ENCODE measurements around the gene PAMR1. TPM values are rescaled to one million over a fixed set of nuclear protein-coding genes. Genes with fewer than 3 reads are reported as not detected.

PAMR1 gene
- total and polyA plus RNA-seq, 2 of the 8 experiments (the other 6 are each of a cell fraction or from before 2014, with no cell fraction given), result 3.0 to 6.9 TPM

- H3K4me3 ChIP-seq (ENCODE audit: extremely low read depth in 1 of 4, insufficient read depth in 2 of 4, low read depth in 3 of 4, low read length in 4 of 4), result no peak overlapping the region
- no peak overlapping the region for H3K4ac ChIP-seq (replicated peaks; ENCODE audit: insufficient read length, low read depth, low read length)
- FAIRE-seq (no peak), DNase-seq (ENCODE audit: low read depth in 1 of 2, low spot score in 2 of 2) (no peak)
- no peak overlapping the region for H4K8ac ChIP-seq (ENCODE audit: extremely low read depth, insufficient read depth, low read length)
- 85% methylated on average over 7 of the region's 7 CpGs; no CpG with 5 or more reads in 1 of the 2 experiments for WGBS, 2 experiments (ENCODE audit: extremely low coverage in 1 of 2, insufficient coverage in 1 of 2, insufficient read length in 1 of 2, insufficient replicate concordance in 2 of 2, low coverage in 1 of 2, low lambda C conversion rate in 2 of 2, missing lambda C conversion rate in 1 of 2)
- no peaks in the 10 kb centered on the region for H3K36me3 ChIP-seq (ENCODE audit: control insufficient read depth in 2 of 4, insufficient read depth in 4 of 4, low read length in 3 of 4)
- CTCF ChIA-PET (ENCODE audit: partially characterized antibody), result interaction anchor here (0.8 kb wide), 1 partner anchor 533 kb away, joined by 3 read pairs; no protein-coding TSS in a partner anchor
- H3K9me3 ChIP-seq (ENCODE audit: insufficient read depth in 2 of 2, low read depth in 1 of 2, low read length in 1 of 2), result no peaks in the 10 kb centered on the region
- no peak overlapping the region for H3K9ac ChIP-seq (replicated peaks in 1 of 4; ENCODE audit: extremely low read depth in 1 of 4, low read depth in 3 of 4, low read length in 3 of 4)
- no peak overlapping the region for H3K56ac ChIP-seq (replicated peaks; ENCODE audit: insufficient read length, low read depth, low read length)
- no peak overlapping the region for H3K18ac ChIP-seq (ENCODE audit: extremely low read depth, low read length)
- no peak overlapping the region for H2AK5ac ChIP-seq (ENCODE audit: low read depth, low read length)
- no peaks in the 10 kb centered on the region for H3K79me2 ChIP-seq (ENCODE audit: control insufficient read depth in 1 of 2, insufficient read depth in 2 of 2, low read length in 2 of 2)
- H3K4me2 ChIP-seq (ENCODE audit: insufficient read depth in 1 of 2, low read depth in 2 of 2, low read length in 2 of 2), result no peak overlapping the region
- H2BK15ac ChIP-seq (ENCODE audit: low read length), result no peak overlapping the region
- H3K14ac ChIP-seq (ENCODE audit: insufficient read length), result no peak overlapping the region
- no peak overlapping the region for H3K27ac ChIP-seq (ENCODE audit: low read depth, low read length)
- no peak overlapping the region for H4K91ac ChIP-seq (replicated peaks; ENCODE audit: insufficient read length, low read length)
- H2BK120ac ChIP-seq (replicated peaks; ENCODE audit: low read depth, low read length), result no peak overlapping the region
- H3K79me1 ChIP-seq (ENCODE audit: low read depth, low read length), result no peaks in the 10 kb centered on the region
- H2AFZ ChIP-seq (ENCODE audit: low read length), result no peak overlapping the region
- POLR2A ChIA-PET (ENCODE audit: partially characterized antibody), result no interaction called here
- no peak overlapping the region for H4K5ac ChIP-seq (ENCODE audit: insufficient read length, low read depth, low read length)
- H4K20me1 ChIP-seq (replicated peaks in 1 of 2; ENCODE audit: control insufficient read depth in 1 of 2, insufficient read depth in 2 of 2, low read length in 2 of 2), result no peaks in the 10 kb centered on the region
- no peak overlapping the region for H2BK5ac ChIP-seq (ENCODE audit: low read depth, low read length)
- H3K4me1 ChIP-seq (replicated peaks in 1 of 4; ENCODE audit: control insufficient read depth in 3 of 4, insufficient read depth in 4 of 4, low read length in 3 of 4), result peaks cover 0 to 6% (median 2%) of the 10 kb centered on the region in 4 experiments; a peak in 3 of 7 replicates
- H2BK12ac ChIP-seq (ENCODE audit: low read depth, low read length), result no peak overlapping the region
- no peaks in the 10 kb centered on the region for H3K27me3 ChIP-seq (replicated peaks in 1 of 4; ENCODE audit: control insufficient read depth in 3 of 4, extremely low read depth in 1 of 4, insufficient read depth in 3 of 4, low read length in 3 of 4)
- H3K23ac ChIP-seq (ENCODE audit: insufficient read length), result no peak overlapping the region
- H3K23me2 ChIP-seq (ENCODE audit: low read depth, low read length), result no peaks in the 10 kb centered on the region
- no peak overlapping the region for H2BK20ac ChIP-seq (ENCODE audit: low read length)
- no peak for TF ChIP-seq SP4 (IDR thresholded peaks at IDR 0.05; ENCODE audit: low read length)
- no peak for TF ChIP-seq SIRT6 (IDR thresholded peaks at IDR 0.05; ENCODE audit: low read length)
- no peak for TF ChIP-seq HDAC2 (IDR thresholded peaks at IDR 0.05; ENCODE audit: borderline replicate concordance in 1 of 2, low read depth in 2 of 2, low read length in 2 of 2)
- no peak for TF ChIP-seq GTF2F1 (IDR thresholded peaks at IDR 0.05; ENCODE audit: borderline replicate concordance, low read depth, low read length)
- TF ChIP-seq CHD1 (IDR thresholded peaks at IDR 0.05; ENCODE audit: low read depth, low read length), result no peak
- no peak for TF ChIP-seq BACH1 (IDR thresholded peaks at IDR 0.05; ENCODE audit: low read length)
- no peak for TF ChIP-seq CBX5 (IDR thresholded peaks at IDR 0.05; ENCODE audit: low read depth, low read length)
- TF ChIP-seq ATF2 (IDR thresholded peaks at IDR 0.05; ENCODE audit: low read length), result no peak
- TF ChIP-seq PHF8 (conservative IDR thresholded peaks at IDR 0.05; ENCODE audit: low read depth, low read length), result no peak
- no peak for TF ChIP-seq CTBP2 (IDR thresholded peaks at IDR 0.05; ENCODE audit: borderline replicate concordance, insufficient read depth, insufficient read length, low read length)
- TF ChIP-seq TEAD4 (IDR thresholded peaks at IDR 0.05; ENCODE audit: low read depth, low read length), result no peak
- no peak for TF ChIP-seq POLR2A (IDR thresholded peaks at IDR 0.05; ENCODE audit: control extremely low read depth in 1 of 2, low read depth in 2 of 2, low read length in 2 of 2)
- no peak for TF ChIP-seq BCL11A (IDR thresholded peaks at IDR 0.05; ENCODE audit: low read depth in 2 of 2, low read length in 2 of 2)
- TF ChIP-seq ASH2L (IDR thresholded peaks at IDR 0.05; ENCODE audit: low read length), result no peak
Observed at GRCh38 chr11:35536470-35536869, 11.1 kb upstream of the PAMR1 start.

Measured in H1 (cell line).